Skeletal muscle tissue (tissue), 4 donors: ENCODE measurements around the gene GBA3. TPM values are rescaled to one million over a fixed set of nuclear protein-coding genes. Genes with fewer than 3 reads are reported as not detected.

Experiments used
- H3K27ac ChIP-seq: one replicate; pipeline ENCODE4 v1.7.0; 2013; ENCODE audit warnings: mild to moderate bottlenecking, low read depth, low read length, inconsistent platforms
- H3K27me3 ChIP-seq, 3 donors: one replicate each; pipeline ENCODE4 v1.7.0; 2013; ENCODE audit warnings: low read length in 3 of 3; ENCODE audit not compliant: control insufficient read depth in 3 of 3, insufficient read depth in 3 of 3
- H3K36me3 ChIP-seq, 3 donors: one replicate each; pipeline ENCODE4 v1.7.0; 2013; ENCODE audit warnings: low read length in 3 of 3; ENCODE audit not compliant: control insufficient read depth in 3 of 3, insufficient read depth in 3 of 3
- H3K4me1 ChIP-seq, 3 donors: one replicate each; pipeline ENCODE4 v1.7.0; 2013; ENCODE audit warnings: low read length in 3 of 3, mild to moderate bottlenecking in 3 of 3; ENCODE audit not compliant: control insufficient read depth in 3 of 3, insufficient read depth in 3 of 3
- H3K4me3 ChIP-seq, 3 donors: one replicate each; pipeline ENCODE4 v1.7.0; 2013; ENCODE audit warnings: low read length in 3 of 3
- H3K9ac ChIP-seq, 3 donors: one replicate each; pipeline ENCODE4 v1.7.0; 2013; ENCODE audit warnings: low read length in 3 of 3, mild to moderate bottlenecking in 3 of 3, moderate library complexity in 2 of 3, low read depth in 1 of 3
- H3K9me3 ChIP-seq, 3 donors: one replicate each; pipeline ENCODE4 v1.7.0; 2013; ENCODE audit warnings: low read length in 3 of 3; ENCODE audit not compliant: control insufficient read depth in 3 of 3
- total RNA-seq: library from RNA; depleted of rRNA; stranded (reverse); fragments of >200 nt; gene quantifications from one replicate; pipeline ENCODE4 v1.2.3, GENCODE V29; 2014
- donor health status: Osteomylitis.

GBA3 gene
- total RNA-seq, 1 donor from 2014 or later = not detected

DNA sequence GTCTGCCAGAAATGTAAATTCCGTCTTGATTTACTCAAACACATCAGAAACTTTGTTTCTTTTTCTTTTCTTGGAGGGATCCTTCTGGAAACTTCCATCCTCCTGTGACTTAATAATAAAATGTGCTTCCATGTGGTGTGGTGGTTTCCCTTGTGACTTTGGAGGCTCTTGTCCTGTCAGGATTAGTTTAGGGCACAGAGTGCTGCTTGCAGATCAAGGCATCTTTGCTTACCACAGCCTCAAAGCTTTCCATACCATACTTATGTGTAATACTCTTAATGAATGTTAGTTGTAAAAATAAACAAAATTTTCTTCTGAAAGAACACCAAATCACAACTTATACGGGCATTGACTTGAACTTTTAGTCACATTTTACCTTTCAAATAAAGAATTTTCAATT lies 27.4 kb downstream of the GBA3 start:
- no peaks in the 10 kb centered on the region for H3K9me3 ChIP-seq
- H3K27me3 ChIP-seq = no peaks in the 10 kb centered on the region
- H3K4me1 ChIP-seq = no peaks in the 10 kb centered on the region
- H3K27ac ChIP-seq = no peak overlapping the region
- no peak overlapping the region for H3K9ac ChIP-seq
- no peaks in the 10 kb centered on the region for H3K36me3 ChIP-seq
- no peak overlapping the region for H3K4me3 ChIP-seq

DNA sequence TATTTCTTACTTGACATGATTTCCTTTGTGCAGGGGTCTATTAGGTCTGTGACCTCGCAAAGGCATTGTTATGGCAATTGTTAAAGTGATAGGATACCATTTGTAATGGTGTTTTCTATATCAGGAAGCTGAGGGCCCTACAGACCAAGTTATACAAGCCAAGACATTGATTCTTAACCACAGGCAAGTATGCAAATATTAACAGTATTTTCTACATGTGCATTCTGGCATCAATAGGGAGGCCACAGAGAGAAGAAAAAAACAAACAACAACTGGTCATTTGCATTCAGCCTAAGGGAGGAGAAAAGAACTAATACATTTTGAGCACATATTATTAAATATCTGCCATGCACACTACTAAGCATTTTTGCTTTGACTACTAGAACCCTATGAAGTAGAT lies 28.5 kb downstream of the GBA3 start:
- H3K9me3 ChIP-seq = no peaks in the 10 kb centered on the region
- H3K36me3 ChIP-seq = no peaks in the 10 kb centered on the region
- no peaks in the 10 kb centered on the region for H3K4me1 ChIP-seq
- no peak overlapping the region for H3K27ac ChIP-seq
- H3K9ac ChIP-seq = no peak overlapping the region
- no peaks in the 10 kb centered on the region for H3K27me3 ChIP-seq
- no peak overlapping the region for H3K4me3 ChIP-seq

DNA sequence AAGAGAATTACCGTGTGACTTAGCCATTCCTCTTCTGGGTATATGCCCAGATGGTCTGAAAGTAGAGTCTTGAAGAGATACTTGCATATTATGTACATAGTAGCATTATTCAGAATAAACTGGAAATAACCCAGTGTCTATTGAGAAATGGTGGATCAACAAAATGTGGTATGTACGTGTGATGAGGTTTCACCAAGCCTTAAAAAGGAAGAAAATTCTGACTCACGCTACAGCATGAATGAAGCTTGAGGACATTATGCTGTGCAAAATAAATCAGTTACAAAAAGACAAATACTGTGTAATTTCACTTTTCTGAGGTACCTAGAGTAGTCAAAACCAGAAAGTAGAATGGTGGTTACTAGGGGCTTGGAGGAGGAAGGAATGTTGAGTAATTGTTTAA lies 37.3 kb downstream of the GBA3 start:
- Histone ChIP-seq H3K4me1 (no peaks in the 10 kb centered on the region), H3K27me3 (no peaks in the 10 kb centered on the region), H3K36me3 (no peaks in the 10 kb centered on the region), H3K9ac (no peak overlapping the region), H3K9me3 (no peaks in the 10 kb centered on the region), H3K27ac (no peak overlapping the region), H3K4me3 (no peak overlapping the region)

DNA sequence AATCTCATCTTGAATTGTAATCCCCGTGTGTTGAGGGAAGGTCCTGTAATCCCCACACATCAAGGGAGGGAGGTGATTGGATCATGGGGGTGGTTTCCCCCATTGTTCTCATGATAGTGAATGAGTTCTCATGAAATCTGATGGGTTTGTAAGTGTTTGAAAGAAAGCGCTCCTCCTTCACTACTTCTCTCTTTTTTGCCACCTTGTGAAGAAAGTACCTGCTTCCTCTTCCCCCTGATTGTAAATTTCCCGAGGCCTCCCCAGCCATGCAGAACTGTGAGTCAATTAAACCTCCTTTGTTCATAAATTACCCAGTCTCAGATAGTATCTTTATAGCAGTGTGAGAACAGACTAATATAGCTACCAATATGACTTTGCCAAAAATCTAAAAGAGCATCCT lies 41.1 kb downstream of the GBA3 start:
- H3K4me3 ChIP-seq = no peak overlapping the region
- H3K27me3 ChIP-seq = no peaks in the 10 kb centered on the region
- H3K27ac ChIP-seq = no peak overlapping the region
- H3K4me1 ChIP-seq = no peaks in the 10 kb centered on the region
- no peak overlapping the region for H3K9ac ChIP-seq
- H3K36me3 ChIP-seq = no peaks in the 10 kb centered on the region
- no peaks in the 10 kb centered on the region for H3K9me3 ChIP-seq

DNA sequence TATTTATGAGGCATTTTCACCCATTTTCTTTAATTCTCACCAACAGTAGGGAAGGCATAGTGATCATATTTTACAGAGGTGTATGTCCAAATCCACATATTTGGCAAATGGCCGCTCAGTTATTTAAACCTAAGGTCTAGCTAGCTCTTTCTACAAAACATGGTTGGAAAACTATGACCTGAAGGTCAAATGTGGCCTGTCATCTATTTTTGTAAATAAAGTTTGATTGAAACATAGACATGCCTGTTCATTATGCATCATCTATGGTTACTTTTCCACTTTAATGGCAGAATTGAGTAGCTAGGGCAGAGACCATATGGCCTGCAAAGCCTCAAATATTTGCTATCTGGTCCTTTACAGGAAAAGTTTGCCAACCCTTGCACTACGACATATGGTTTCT lies 44.2 kb downstream of the GBA3 start:
- Histone ChIP-seq H3K27me3 (no peaks in the 10 kb centered on the region), H3K27ac (no peak overlapping the region), H3K4me1 (no peaks in the 10 kb centered on the region), H3K9me3 (no peaks in the 10 kb centered on the region), H3K4me3 (no peak overlapping the region), H3K36me3 (no peaks in the 10 kb centered on the region), H3K9ac (no peak overlapping the region)

DNA sequence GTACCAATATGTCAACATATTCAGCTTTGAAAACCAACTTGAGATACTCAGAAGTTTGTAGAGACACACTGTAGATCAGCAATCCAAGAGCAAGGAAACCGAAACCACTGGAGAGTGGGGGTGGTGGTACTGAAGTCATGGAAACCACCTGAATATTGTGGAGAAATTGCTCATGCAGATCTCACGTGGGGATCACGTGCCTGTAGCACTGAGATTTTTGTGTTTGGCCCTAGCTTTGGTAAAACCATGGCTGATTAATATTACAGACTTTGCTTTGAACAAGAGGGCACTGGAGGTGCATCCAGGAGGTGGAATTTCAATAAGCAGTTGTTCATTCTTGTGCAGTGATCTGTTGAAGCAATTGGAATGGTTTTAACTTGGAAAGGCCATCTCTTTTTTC lies 47.2 kb downstream of the GBA3 start:
- no peaks in the 10 kb centered on the region for H3K36me3 ChIP-seq
- no peak overlapping the region for H3K27ac ChIP-seq
- H3K27me3 ChIP-seq = no peaks in the 10 kb centered on the region
- H3K4me1 ChIP-seq = no peaks in the 10 kb centered on the region
- no peaks in the 10 kb centered on the region for H3K9me3 ChIP-seq
- no peak overlapping the region for H3K9ac ChIP-seq
- no peak overlapping the region for H3K4me3 ChIP-seq

DNA sequence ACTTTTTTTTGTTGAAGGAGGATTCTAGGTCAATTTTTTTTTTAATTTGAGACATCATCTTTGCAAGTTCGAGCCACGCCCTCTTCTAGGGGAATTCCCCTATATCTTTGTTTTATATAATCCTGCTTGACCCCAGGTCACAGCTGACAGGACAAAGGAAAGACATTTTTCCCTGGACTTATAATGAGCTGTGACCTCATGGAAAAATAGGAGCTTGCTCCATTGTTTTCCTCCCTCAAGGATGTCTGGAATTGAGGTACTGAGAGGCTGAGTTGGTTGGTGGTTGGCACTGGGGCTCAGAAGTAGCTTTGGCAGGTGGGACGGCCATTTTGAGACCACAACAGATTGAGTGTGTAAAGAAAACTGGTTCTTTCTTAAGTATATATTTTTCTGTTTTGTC lies 49.0 kb downstream of the GBA3 start:
- Histone ChIP-seq H3K9ac (no peak overlapping the region), H3K4me3 (no peak overlapping the region), H3K27me3 (no peaks in the 10 kb centered on the region), H3K36me3 (no peaks in the 10 kb centered on the region), H3K27ac (no peak overlapping the region), H3K4me1 (no peaks in the 10 kb centered on the region), H3K9me3 (no peaks in the 10 kb centered on the region)

DNA sequence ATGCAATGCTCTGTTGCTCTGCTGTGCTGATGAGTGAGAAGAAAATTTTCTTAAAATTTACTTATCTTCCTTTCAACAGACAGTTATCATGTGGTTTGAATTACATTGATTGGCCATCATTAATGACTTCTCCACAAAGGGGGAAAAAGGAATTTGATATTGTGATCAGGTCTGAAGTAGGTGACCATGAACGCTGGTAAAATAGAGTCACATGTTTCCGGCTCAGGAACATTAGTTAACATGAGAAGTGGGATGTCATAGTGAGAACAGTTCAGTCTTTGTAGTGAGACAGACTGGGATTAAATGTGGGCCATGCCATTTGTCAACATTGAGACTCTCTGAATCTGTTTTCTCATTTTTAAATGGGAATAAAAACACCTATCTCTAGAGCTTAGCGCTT lies 50.6 kb downstream of the GBA3 start:
- no peak overlapping the region for H3K4me3 ChIP-seq
- H3K9me3 ChIP-seq = no peaks in the 10 kb centered on the region
- no peaks in the 10 kb centered on the region for H3K27me3 ChIP-seq
- H3K27ac ChIP-seq = no peak overlapping the region
- no peaks in the 10 kb centered on the region for H3K36me3 ChIP-seq
- no peaks in the 10 kb centered on the region for H3K4me1 ChIP-seq
- H3K9ac ChIP-seq = no peak overlapping the region

DNA sequence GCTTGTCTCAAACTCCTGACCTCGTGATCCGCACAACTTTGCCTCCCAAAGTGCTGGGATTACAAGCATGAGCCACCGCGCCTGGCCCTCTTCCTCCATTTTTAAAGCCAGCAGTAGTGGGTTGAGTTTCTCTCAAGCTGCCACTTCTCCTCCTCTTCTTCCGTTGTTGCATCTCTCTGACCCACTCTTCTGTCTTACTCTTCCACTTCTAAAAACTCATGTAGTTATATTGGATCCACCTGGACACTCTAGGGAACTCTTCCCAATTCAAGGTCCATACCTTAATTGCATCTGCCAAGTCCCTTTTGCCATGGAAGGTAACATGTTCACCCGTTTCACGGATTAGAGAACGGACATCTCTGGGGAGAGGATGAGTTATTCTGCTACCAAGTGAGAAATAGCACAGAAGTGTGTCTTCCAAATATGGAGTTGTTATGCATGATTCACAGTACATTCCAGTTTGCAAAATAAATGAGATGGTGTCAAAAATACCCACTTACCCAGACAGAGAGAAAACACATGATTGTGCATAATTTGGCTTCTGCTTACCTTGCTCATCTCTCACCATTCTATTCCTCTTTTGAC lies 51.8 kb downstream of the GBA3 start:
- no peak overlapping the region for H3K4me3 ChIP-seq

DNA sequence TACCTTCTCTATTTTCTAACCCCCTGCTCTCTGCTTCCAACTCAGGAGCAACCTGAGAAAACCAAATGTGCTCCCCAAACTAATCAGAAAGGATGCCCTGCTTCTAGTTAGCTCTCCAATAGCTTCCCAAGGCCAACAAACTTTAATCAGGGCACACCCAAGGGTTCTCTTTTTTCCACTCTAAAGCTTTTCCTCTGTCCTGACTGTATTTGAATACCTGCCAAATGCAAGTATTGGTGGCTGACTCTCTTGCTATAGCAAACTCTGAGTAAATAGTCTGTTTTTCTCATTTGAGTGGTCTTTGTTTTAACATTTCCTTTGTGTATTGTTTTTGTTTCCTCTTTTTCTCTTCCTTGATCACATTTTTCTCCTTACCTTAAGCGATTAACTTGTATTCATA lies 52.5 kb downstream of the GBA3 start:
- Histone ChIP-seq H3K9ac (no peak overlapping the region), H3K27me3 (no peaks in the 10 kb centered on the region), H3K4me1 (no peaks in the 10 kb centered on the region), H3K9me3 (no peaks in the 10 kb centered on the region), H3K4me3 (no peak overlapping the region), H3K27ac (no peak overlapping the region), H3K36me3 (no peaks in the 10 kb centered on the region)

More for the DNA sequence above, 51.8 kb downstream of the GBA3 start:
- H3K4me1 ChIP-seq = no peaks in the 10 kb centered on the region
- H3K36me3 ChIP-seq = no peaks in the 10 kb centered on the region
- H3K9me3 ChIP-seq = no peaks in the 10 kb centered on the region
- no peak overlapping the region for H3K9ac ChIP-seq
- no peaks in the 10 kb centered on the region for H3K27me3 ChIP-seq
- H3K27ac ChIP-seq = no peak overlapping the region

DNA sequence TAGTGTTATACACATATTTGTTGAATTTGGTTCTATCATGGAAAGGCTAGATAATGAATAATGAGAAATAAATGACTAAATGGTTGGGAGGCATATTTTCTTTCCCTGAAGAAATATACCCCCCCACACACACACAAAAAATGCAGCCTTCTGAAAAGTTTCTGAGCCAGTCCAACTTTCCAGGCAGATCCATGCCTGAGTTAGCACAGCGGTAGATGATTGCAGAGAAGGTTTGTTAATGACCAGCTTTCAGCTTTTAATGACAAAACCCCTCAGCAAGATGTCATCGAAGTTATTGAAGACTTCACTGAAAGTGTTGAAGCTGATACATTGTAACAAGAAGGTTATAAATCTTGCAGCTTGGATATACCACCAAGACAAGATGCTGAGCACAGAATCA lies 61.4 kb downstream of the GBA3 start:
- H3K9me3 ChIP-seq = no peaks in the 10 kb centered on the region
- H3K4me3 ChIP-seq = no peak overlapping the region
- H3K36me3 ChIP-seq = no peaks in the 10 kb centered on the region
- H3K27ac ChIP-seq = no peak overlapping the region
- no peaks in the 10 kb centered on the region for H3K4me1 ChIP-seq
- no peaks in the 10 kb centered on the region for H3K27me3 ChIP-seq
- no peak overlapping the region for H3K9ac ChIP-seq
